ENCODE results near the gene TMA7.

Gene TMA7

DNA sequence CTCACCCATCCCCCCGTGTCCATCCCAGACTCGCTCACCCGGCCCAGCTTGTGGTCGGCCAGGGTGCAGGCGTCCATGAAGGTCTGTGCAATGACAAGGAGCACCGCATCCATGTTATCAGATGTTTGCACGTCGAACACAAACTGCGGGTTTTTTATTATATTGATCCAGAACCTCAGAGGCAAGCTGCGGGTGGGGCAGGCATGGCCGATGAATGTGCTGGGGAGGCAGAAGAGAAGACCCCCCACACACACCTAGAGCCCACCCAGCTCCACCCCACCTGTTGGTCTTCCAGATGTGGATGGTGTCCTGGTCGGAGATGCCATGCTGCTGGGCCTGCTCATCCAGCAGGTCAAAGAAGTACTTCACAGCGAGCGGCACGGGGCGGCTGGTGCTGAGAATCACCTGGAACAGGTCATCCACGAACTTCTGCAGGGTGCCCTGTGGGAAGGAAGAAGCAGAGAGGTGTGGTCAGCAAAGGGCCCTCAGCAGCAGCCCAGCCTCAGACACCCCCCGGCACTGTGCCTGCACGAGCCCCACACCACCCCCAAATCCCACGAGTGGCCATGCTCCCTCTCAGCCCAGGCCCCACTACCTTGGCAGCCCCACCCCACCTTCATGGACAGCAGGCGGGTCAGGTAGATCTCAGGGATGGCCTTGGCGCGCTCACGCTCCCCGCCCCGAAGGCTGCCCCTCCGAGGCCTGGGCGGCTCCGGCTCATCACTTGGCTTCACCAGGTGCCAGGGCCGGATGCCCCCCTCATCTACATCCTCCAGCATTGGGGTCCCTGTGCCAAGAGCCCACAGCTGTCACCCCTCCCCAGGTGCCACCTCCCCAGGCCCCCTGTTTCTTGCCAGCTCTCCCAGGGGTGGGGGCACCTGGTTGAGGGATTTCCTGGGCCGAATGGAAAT, 30.5 kb upstream of the TMA7 start:
- no peak for DNase-seq

DNA sequence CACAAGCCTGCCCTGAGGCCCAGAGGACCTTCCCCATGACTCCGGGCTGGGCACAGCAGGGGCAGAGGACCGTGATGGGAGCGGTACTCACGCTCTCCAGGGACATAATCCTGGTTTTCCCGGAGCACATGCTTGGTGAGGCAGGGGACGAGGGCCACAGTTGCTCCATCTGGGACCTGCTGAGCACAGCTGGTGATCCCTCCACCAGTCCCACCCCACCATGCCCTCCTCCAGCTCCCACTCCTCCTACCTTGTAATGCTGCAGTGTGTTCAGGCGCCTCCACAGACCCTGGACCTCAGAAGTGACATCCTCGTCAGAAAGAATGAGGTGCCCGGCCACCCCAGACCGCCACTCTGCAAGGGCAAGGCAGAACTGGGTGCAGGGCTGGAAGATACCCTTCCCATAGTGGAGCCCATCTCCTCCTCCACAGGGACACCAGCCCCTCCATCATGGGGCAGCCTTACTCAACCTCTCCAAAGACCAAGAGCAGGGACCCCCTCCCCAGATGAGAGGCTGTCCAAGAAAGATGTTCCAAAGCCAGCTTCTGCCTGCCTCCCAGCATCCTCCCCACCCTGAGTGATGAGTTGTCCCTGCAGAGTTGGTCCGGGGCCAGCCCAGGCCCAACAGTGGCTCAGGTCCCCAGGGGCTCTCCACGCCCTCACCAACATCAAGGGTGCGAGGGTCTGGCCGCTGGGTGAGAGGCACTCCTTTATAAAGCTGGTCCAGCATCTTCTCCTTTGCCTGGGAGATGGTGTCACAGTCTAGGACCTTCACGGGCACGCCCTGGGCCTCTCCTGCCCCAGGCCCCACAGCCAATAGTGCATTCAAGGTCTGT, 29.6 kb upstream of the TMA7 start:
- DNase-seq, result no peak

DNA sequence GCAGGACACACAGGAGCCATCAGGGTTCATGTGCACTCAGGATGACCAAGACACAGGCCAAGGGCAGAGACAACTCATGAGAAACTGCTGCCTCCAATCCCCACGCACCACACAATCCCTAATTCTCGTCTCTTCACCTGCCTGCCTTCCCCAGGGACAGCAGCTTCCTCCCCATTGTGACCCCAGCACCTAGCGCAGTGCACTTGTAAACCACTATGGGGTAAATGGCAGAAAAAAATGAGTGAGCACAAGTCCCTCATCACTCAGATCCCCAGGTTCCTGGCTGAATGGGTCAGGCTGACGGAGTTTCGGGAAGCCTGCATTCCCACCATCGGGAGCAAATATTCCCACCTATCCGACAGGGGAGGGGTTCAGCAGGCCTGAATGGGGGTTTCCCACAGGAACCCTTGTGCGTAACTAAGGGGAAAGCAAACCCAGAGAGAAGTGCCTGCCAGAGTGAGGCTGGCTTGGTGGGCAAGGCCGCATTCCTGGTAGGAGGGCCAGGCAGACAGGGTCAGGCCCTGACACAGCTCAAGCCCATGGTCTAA, 28.9 kb upstream of the TMA7 start:
- DNase-seq, result no peak

DNA sequence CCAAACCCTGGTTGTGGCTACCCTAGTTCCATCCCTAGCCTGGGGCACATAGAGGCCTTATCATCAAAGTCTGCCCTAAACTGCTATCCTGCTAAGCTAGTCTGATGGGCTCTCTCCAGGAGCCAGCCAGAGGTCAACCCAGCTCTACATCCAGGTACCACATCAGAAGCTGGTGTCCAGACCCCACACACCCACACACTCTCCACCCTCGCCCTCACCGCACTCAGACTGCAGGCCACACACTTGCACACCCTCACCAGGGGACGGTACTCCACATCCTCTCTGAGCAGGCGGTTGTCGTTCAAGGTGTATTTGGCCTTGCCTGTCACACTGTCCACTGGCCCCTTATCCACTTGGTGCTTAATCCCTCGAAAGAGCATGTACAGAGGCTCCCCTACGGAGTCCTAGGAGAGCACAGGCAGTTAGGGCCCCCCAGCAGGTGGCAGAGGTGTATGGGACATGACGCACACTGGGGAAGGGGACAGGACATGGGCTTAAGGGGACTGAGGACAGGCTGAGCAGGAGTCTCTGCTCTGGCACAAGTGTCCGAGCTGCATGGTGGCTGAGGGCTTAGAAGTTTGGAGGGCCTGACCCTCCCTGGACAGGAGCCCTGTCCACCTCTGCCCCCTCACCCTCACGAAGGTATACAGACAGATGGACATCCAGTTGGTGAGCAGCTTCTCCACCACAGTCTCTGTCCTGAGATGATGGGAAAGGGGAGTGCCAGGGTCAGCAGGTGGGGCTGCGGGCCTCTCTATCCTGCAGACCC, 28.3 kb upstream of the TMA7 start:
- no peak for DNase-seq

DNA sequence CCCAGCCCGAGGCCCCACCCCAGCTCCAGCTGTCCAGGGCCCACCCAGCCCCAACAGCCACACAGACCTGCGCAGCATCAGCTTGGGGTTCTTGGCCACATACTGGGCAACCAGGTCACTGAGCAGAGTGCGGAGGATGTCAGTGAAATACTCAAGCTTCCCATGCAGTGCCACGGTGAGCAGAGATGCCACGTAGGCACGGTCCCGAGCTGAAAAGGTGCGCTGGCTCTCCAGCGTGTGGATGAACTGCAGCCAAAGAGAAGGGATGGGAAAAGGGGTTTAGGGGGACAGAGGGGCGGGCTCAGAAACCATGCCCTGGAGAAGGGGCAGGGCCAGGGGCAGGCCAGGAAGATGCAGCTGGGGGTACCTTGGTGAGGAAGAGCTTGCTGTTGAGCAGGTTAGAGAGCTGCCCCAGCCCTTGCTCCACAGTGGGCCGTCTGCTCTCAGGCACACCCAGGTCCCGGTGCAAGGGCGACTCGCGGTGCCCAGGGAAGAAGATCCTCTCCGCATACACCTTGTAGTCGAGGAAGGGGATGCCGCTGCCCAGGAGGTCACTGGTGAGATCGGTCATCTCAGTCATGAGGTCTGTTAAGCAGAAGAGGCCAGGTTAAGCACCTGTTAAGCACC, 27.6 kb upstream of the TMA7 start:
- DNase-seq, result no peak

DNA sequence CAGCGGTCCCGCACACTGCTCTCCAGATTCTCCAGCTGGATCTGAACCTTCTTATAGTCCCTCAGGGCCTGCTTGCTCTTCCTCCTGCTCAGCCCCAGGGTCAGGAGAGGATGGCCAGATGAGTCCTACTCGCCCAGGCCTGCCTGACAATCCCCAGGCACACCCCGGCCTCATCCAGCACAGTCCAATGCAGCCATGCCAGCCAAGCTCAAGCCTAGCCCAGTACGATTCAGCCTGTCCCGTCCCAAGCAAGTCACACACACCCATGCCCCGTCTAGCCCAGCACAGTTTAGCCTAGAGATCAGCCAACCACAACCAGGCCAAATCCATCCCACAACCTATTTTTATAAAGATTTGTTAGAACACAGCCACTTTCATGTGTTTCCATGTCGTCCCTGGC, 27.0 kb upstream of the TMA7 start:
- DNase-seq, result no peak

DNA sequence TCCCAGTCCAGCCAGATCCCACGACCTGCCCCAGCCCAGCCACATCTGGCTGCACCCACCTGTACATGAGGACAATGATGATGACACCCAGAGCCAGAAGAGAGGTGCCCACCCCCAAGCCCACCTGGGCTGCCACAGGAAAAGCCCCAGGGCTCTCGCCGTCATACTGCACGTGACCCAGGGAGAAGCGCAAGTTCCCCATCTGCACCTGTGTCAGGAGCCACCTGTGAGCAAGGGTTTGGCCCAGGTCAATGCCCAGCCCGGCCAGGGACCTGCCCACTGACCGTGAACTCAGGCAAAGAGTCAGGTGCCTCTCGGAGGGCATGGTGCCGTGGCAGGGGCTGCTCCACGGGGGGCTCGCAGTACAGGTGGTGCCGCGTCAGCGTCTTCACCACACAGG, 26.4 kb upstream of the TMA7 start:
- no peak for DNase-seq

DNA sequence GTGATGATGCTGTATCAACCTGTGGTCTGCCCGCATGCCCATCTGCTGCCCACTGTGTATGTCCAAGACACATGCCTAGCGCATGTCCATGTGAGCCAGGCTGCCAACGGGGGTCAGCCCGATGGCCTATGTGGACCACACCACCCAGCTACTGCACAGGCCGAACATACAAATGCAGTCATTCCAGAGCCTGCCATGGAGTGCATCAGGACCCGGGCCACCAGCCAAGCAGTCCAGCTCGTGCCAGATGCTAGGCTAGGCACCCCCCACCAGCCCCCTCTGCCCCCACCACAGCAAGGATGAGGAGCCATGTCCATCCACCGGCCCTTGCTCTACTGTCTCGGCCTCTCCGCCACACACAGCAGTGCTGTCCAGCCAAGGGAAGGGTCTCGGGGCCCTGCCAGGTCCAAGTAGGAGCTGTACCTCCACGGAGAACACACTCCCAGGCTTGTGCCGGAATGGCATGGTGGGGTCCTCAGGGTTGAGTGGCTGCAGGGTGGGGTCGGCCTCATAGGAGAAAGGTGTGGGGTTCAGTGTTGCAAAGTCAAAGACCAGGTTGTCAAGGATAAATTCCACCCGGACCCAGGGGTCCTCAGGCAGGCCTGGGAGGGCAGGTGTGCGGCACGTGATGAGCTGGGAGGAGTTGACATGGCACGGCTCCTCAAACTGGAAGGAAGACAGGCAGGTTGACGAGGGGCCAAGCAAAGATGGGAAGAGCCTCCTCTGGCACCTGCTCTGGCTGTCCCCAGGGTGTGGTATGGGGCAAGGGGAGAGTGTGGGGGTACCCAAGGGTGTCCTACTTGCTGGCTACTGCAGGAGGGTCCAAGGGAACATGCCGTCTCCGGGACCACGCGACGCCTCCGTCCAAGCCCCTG, 25.4 kb upstream of the TMA7 start:
- DNase-seq, result no peak

DNA sequence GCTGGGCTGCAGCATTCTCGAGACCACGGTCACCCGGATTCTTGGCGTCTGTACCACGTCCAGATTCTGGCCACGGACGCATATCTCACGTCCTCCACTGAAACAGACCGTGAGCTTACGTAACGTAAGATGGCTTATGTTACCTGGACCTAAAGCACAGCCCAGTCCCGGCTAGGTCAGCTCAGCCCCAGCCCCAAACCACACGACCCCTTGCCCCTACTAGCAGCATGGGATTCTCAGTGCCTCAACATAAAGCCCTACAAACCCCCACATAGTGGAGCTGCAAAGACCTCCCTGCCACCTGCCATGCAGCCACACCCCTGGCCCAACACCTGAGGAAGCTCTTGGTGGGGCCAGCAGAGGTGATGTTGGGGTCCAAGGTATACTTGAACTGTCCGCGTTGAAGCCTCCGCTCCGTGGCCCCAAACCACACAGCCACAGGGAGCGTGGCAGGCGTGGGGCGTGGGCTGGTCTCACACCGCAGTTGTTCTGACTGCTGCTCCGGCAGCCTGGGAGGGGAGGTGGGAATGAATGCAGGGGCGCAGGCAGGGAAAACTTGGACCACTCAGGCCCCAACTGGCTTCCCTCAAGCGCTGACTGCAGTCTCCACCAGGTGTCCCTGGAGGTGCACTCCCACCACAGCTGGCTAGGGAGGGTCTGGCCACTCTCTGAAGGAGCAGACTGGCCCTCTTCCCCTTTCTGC, 24.7 kb upstream of the TMA7 start:
- no peak for DNase-seq

DNA sequence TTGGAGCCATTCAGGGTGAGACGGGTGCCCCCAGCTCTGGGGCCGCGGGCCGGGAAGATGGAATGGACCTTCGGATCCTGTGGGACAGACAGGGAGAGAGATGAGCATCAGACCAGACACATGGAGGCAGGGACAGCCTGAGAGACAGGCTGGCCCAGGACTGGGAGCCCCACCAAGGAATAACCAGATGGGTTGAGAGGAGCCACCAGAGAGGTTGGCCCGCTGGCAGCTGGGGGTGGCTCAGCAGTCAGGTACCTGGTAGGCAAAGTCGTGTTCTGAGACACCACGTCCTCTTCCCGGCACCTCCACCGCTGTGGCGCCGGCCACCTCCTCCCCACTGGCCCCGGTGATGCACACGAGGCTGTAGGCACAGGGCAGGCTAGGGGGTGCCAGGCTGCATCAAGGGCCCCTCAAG, 24.0 kb upstream of the TMA7 start:
- no peak for DNase-seq

DNA sequence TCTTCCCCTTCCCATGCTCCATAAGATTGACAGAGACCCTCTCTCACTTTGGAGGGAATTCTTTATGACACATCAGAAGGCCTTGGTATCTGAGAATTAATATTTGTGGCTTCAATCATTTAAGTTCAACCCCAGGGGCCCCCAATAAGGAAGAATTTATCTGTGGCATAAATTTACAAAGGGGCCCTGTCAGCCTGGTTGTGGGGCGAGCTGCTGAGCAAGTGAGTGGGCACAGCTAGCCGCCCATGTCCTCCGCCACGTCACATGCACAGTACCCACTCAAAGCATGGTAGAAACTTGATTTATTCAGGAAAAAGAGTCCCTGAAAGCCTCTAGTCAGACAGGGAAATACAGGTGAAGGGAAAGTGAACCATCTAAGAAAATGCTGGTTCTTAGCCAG, 23.5 kb upstream of the TMA7 start:
- DNase-seq, result no peak

DNA sequence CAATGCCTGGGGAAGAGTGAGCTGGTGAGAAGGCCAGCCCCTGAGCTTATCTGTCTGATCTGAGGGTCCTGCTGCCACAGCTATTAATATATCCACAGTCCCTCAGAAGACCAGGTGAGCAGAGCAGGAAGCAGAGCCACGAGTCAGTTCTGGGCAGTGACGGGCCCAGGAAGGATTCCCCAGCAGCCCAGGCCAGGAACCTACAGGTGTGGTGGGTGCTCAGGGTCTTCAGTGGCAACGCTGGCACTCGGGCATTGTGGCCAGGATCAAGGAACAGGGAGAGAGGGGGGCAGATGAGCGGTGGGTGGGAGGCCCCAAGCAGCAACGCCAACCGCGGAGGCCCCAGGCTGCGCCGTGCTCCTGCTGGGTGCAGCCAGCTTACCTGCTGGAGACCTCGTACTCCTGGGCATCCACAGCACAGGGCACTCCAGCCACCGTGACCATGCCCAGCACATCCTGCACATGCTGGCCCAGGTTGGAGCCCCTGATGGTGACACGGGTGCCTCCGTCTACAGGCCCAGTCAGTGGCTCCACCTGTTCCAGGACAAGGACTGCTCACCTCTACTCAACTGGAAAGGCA, 22.4 kb upstream of the TMA7 start:
- DNase-seq, result no peak

DNA sequence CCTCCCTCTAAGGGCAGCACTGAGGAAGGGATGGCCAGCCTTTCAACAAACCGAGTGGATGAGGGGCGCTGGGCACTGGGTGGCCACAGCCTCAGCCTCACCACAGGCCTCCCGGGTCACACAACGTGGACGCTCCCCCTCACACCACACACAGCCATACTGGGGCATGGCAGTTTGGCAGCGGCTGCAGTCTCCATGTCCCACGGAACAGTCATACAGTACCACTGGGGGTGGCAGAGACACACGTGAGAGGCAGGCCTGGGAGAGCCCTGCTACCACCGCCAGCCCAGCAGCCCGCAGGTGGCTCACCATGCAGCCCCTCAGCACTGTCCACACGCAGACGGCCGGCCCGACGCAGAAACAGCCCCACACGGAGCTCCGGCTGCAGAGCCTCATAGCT, 21.9 kb upstream of the TMA7 start:
- no peak for DNase-seq

DNA sequence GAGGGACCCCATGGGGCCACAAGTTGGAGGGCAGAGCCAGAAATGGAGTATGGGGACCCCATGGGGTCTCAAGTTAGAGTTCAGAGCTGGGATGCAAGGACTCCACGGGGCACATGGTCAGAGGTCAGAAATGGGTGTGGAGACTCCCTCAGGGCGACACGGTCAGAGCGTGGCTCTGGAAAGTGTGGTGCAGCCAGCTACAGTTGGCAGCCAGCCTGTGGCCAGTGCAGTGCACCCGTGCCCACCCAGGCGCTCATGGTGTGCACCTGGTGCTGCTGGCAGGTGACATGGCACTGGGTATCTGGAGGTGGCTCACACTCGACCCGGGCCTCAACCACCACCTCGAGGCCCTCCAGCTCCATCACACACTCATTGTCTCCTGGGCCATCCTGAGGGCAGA, 21.4 kb upstream of the TMA7 start:
- DNase-seq, result no peak

DNA sequence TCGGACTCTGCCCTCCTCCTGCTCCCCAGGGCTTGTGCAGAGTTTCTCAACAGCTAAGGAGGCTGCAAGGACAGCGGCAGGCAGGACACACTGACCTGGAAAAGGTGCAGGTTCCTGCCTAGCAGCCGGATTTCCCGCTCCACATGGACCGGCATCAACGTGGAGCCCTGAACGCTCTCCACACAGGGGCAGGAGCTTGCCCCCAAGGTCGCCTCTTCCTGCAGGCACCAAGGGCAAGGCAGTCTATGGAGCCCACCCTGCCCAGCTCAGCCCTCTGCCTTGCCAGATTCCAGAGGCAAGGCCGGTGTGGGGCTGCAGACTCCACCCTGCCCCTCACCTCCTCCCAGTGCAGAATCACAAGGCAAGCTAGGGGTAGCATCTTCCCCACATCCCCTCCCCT, 20.9 kb upstream of the TMA7 start:
- DNase-seq, result no peak

DNA sequence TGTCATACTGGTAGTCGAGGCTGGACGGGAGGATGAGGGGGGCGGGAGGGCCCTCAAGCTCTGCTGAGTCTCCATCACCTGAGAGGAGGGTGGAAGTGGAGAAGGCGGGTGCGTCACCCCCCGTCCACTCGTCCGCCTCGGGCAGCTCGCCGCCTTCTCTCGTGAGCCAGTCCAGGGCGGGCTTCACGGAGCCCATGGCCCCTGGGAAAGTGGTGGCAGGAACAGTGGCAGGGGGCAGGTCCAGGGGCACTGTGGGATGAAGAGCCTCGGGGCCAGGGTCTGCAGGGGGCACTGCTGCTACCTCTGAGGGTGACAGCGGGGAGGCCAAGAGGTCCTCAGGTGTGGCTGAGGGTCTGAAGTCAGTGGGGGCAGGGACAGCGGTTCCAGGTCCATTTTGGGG, 20.5 kb upstream of the TMA7 start:
- no peak for DNase-seq

DNA sequence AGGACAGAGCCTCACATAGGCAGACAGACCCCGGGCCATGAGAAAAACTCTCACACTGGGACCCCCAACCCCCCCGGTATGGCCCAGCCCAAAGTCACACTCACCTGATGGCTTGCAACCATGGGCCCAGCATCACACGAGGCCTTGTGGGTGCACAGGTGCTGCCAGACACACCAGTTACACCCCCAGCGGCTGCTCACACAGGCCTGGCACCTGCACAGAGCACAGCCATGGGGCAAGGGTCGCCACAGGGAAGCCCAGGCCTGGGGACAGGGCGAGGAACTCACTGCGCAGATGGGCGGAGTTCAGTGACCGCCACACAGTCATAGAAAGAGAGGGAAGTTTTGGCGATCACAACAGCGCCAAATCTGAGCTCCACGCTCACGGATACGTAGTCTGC, 19.5 kb upstream of the TMA7 start:
- no peak for DNase-seq

DNA sequence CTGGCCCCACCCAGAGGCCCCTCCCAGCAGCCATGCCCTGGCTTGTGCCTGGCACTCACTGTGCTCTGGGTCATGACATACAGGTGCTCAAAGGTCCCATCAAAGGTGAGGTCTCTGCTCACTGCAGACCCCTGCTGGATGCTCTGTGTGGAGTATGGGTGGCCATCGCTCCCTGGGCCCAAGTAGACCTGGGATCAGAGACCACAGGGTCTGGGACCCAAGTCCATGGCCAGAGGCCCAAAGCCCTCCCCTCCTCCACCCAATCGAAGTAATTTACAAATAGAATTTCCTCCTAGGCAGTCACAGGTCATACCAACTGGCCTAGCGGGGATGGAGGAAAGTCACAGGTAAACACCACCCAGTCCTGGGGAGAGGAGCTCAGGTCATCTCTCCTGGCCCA, 17.8 kb upstream of the TMA7 start:
- DNase-seq, result no peak

DNA sequence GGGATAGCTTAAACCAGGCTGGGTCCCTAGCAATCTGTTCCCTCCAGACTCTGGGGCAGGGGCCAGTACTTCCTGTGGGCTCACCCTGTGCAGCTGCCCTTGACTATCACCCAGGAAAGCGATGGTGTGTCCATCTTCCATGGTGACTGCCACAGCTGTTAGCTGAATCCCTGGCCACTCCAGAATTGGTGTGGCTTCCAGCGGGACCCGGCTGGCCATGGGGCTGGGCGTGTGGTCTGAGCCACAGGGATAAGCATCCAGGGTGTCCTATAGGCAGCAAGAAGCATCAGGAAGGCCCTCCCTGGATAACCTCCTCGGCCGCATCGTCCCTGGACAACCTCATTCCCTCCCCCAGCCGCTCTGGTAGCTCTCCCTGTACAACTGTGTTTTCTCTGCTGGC, 17.4 kb upstream of the TMA7 start:
- no peak for DNase-seq

DNA sequence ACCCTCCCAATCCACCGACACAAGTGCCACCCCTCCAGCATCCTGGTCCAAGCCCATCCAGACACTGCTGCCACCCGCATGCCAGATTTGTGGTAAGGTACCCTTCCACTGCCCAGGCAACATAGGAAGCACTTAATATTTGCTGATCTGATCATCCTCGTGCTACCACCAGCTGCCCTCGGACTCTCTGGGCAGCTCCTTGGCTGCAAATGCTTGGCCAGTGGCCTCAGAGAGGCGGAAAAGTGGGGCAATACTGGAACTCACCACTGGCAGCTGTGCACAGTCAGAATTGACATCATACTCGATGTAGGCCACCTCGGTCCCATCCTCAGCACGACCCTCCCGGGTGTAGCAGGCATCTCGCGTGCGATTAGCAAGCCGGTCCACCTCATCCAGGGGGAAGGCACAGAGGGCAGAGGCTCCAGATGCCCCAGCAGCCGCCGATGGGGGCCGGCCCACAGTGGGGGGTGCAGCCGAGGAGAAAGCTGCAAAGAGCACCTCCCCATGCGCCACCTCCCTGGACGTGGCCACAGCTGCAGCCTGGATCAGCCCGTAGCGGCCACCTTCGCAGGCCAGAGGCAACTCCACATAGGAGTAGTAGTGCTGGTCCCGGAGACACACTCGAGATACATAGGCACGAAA, 16.7 kb upstream of the TMA7 start:
- DNase-seq, result no peak

Measured in DMS153 (cell line).